ENCODE data around the gene PLD5. TPM values are rescaled to one million over a fixed set of nuclear protein-coding genes. Genes with fewer than 3 reads are reported as not detected.
A peak's percentile ranks its signal among the peaks of the same experiment; 100 is the strongest.
"Not testable (repeated sequence)": the region's sequence is repeated elsewhere in the genome, so short reads cannot be mapped to it uniquely, and the experiment has no call there.

PLD5 gene
- polyA plus RNA-seq, 1 donor from 2014 or later, result not detected

- not testable (repeated sequence) for H3K36me3 Mint-ChIP-seq
These were observed 209.6 kb downstream of the PLD5 start for GRCh38 chr1:242314865-242315264.

GRCh38 chr1:242314085-242314649 is 210.3 kb downstream of the PLD5 start:
- H3K9me3 Mint-ChIP-seq, H3K27ac Mint-ChIP-seq, H3K4me1 Mint-ChIP-seq, H3K27me3 Mint-ChIP-seq, H3K36me3 Mint-ChIP-seq, H3K4me3 Mint-ChIP-seq: not testable (repeated sequence)

More at GRCh38 chr1:242314865-242315264, 209.6 kb downstream of the PLD5 start:
- not testable (repeated sequence) for H3K27ac Mint-ChIP-seq, H3K27me3 Mint-ChIP-seq, H3K4me3 Mint-ChIP-seq, H3K4me1 Mint-ChIP-seq, H3K9me3 Mint-ChIP-seq

- not testable (repeated sequence) for H3K36me3 Mint-ChIP-seq, H3K4me1 Mint-ChIP-seq, H3K27ac Mint-ChIP-seq, H3K9me3 Mint-ChIP-seq, H3K27me3 Mint-ChIP-seq, H3K4me3 Mint-ChIP-seq
These were observed 215.8 kb downstream of the PLD5 start for GRCh38 chr1:242308681-242309080.

GRCh38 chr1:242293781-242294180 is 230.7 kb downstream of the PLD5 start:
- not testable (repeated sequence) for H3K4me3 Mint-ChIP-seq, H3K27ac Mint-ChIP-seq, H3K9me3 Mint-ChIP-seq, H3K4me1 Mint-ChIP-seq, H3K36me3 Mint-ChIP-seq, H3K27me3 Mint-ChIP-seq

- H3K36me3 Mint-ChIP-seq, H3K27me3 Mint-ChIP-seq, H3K4me3 Mint-ChIP-seq, H3K4me1 Mint-ChIP-seq, H3K27ac Mint-ChIP-seq, H3K9me3 Mint-ChIP-seq: not testable (repeated sequence)
These were observed 236.4 kb downstream of the PLD5 start for GRCh38 chr1:242288067-242288466.

- H3K27ac Mint-ChIP-seq, H3K36me3 Mint-ChIP-seq, H3K9me3 Mint-ChIP-seq, H3K4me3 Mint-ChIP-seq, H3K4me1 Mint-ChIP-seq, H3K27me3 Mint-ChIP-seq: not testable (repeated sequence)
These were observed 241.6 kb downstream of the PLD5 start for GRCh38 chr1:242282758-242283485.

GRCh38 chr1:242278406-242278805 is 246.1 kb downstream of the PLD5 start:
- not testable (repeated sequence) for H3K4me1 Mint-ChIP-seq, H3K27ac Mint-ChIP-seq, H3K9me3 Mint-ChIP-seq, H3K4me3 Mint-ChIP-seq, H3K36me3 Mint-ChIP-seq, H3K27me3 Mint-ChIP-seq

- not testable (repeated sequence) for H3K27me3 Mint-ChIP-seq, H3K36me3 Mint-ChIP-seq
- peak overlapping the region in 1 of 3 donors; percentile 46 for H3K27ac Mint-ChIP-seq
These were observed 247.7 kb downstream of the PLD5 start for GRCh38 chr1:242276769-242277168.

GRCh38 chr1:242267004-242267403 is 257.5 kb downstream of the PLD5 start:
- not testable (repeated sequence) for H3K27me3 Mint-ChIP-seq, H3K4me1 Mint-ChIP-seq, H3K27ac Mint-ChIP-seq, H3K4me3 Mint-ChIP-seq, H3K36me3 Mint-ChIP-seq, H3K9me3 Mint-ChIP-seq

More at GRCh38 chr1:242276769-242277168, 247.7 kb downstream of the PLD5 start:
- not testable (repeated sequence) for H3K9me3 Mint-ChIP-seq, H3K4me3 Mint-ChIP-seq, H3K4me1 Mint-ChIP-seq

- H3K4me3 Mint-ChIP-seq, H3K9me3 Mint-ChIP-seq, H3K36me3 Mint-ChIP-seq, H3K4me1 Mint-ChIP-seq, H3K27me3 Mint-ChIP-seq, H3K27ac Mint-ChIP-seq: not testable (repeated sequence)
These were observed 260.1 kb downstream of the PLD5 start for GRCh38 chr1:242264419-242264818.

GRCh38 chr1:242245255-242245654 is 279.2 kb downstream of the PLD5 start:
- no peak overlapping the region for H3K4me3 Mint-ChIP-seq
- peaks cover 2% of the 10 kb centered on the region for H3K36me3 Mint-ChIP-seq
- H3K27me3 Mint-ChIP-seq, result no peaks in the 10 kb centered on the region
- no peak overlapping the region for H3K27ac Mint-ChIP-seq
- H3K4me1 Mint-ChIP-seq, result peaks cover 0 to 3% (median 0%) of the 10 kb centered on the region in 3 donors
- H3K9me3 Mint-ChIP-seq, result peaks cover 0 to 2% (median 0%) of the 10 kb centered on the region in 3 donors

- Mint-ChIP-seq H3K27ac (no peak overlapping the region), H3K4me3 (no peak overlapping the region), H3K27me3 (no peaks in the 10 kb centered on the region), H3K36me3 (no peaks in the 10 kb centered on the region), H3K4me1 (peaks cover 0 to 3% (median 0%) of the 10 kb centered on the region in 3 donors), H3K9me3 (peaks cover 0 to 2% (median 0%) of the 10 kb centered on the region in 3 donors)
These were observed 281.0 kb downstream of the PLD5 start for GRCh38 chr1:242243472-242243871.

- H3K4me3 Mint-ChIP-seq, result no peak overlapping the region
- H3K4me1 Mint-ChIP-seq, result peaks cover 0 to 3% (median 0%) of the 10 kb centered on the region in 3 donors
- no peaks in the 10 kb centered on the region for H3K36me3 Mint-ChIP-seq
- no peaks in the 10 kb centered on the region for H3K27me3 Mint-ChIP-seq
- no peak overlapping the region for H3K27ac Mint-ChIP-seq
- H3K9me3 Mint-ChIP-seq, result peaks cover 0 to 2% (median 0%) of the 10 kb centered on the region in 3 donors
These were observed 281.5 kb downstream of the PLD5 start for GRCh38 chr1:242242983-242243382.

GRCh38 chr1:242241936-242242335 is 282.6 kb downstream of the PLD5 start:
- Mint-ChIP-seq H3K27me3 (no peaks in the 10 kb centered on the region), H3K27ac (no peak overlapping the region), H3K36me3 (no peaks in the 10 kb centered on the region), H3K9me3 (peaks cover 0 to 5% (median 0%) of the 10 kb centered on the region in 3 donors), H3K4me1 (peaks cover 0 to 3% (median 0%) of the 10 kb centered on the region in 3 donors), H3K4me3 (no peak overlapping the region)

GRCh38 chr1:242240691-242241090 is 283.8 kb downstream of the PLD5 start:
- Mint-ChIP-seq H3K4me3 (no peak overlapping the region), H3K36me3 (no peaks in the 10 kb centered on the region), H3K27me3 (no peaks in the 10 kb centered on the region), H3K9me3 (peaks cover 0 to 3% (median 0%) of the 10 kb centered on the region in 3 donors), H3K4me1 (peaks cover 0 to 3% (median 0%) of the 10 kb centered on the region in 3 donors), H3K27ac (no peak overlapping the region)

- Mint-ChIP-seq H3K4me1 (peaks cover 0 to 3% (median 0%) of the 10 kb centered on the region in 3 donors), H3K4me3 (no peak overlapping the region), H3K36me3 (no peaks in the 10 kb centered on the region), H3K27me3 (no peaks in the 10 kb centered on the region), H3K27ac (no peak overlapping the region), H3K9me3 (peaks cover 0 to 3% (median 0%) of the 10 kb centered on the region in 3 donors)
These were observed 284.4 kb downstream of the PLD5 start for GRCh38 chr1:242240077-242240476.
